ENCODE data around the gene BAIAP2. TPM values are rescaled to one million over a fixed set of nuclear protein-coding genes. Genes with fewer than 3 reads are reported as not detected.

BAIAP2 gene
- total and polyA plus RNA-seq, 2 experiments from 2014 or later, result 27.1 to 49.7 TPM

DNA sequence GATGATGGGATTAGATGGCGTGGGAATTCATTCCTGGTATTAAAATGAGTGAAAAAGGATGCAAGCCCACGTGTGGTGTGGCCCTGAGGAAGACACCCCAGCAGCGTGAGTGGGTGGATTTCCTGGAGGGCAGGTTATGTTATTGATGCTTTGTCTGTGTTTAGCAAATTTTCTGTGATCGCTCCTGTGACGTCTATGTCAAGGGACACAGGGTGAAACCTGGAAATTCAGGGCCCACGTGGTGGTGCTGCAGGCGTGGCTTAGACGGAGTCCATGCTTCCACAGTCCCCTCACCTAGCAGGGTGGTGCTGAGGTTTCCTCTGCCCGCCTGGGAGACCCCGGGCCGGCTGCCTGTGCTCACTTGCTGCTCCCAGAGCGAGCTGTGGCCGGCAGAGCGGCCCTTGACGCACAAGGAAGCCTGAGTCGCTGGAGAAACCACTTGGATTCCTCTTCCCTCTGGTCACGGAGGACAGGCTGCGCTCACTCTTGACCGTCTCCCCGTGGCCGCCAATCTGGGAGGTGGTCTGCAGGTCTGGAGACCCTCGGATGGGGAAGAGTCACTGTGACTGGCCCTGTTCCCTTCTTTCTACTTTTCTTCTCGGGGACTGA, 23.4 kb downstream of the BAIAP2 start:
- Histone ChIP-seq H4K20me1 (ENCODE audit: insufficient read depth, poor library complexity, severe bottlenecking) (no peaks in the 10 kb centered on the region), H2AFZ (no peak overlapping the region), H3K27ac (peak overlapping the region; percentile 87), H3K9me2 (replicated peaks; ENCODE audit: insufficient read depth) (no peaks in the 10 kb centered on the region), H3K79me2 (peaks cover 18% of the 10 kb centered on the region), H3K36me3 (replicated peaks; ENCODE audit: insufficient read depth, low read depth) (no peaks in the 10 kb centered on the region), H3K4me1 (ENCODE audit: insufficient read depth) (peaks cover 25% of the 10 kb centered on the region), H3K9me3 (ENCODE audit: low read depth) (no peaks in the 10 kb centered on the region), H3K27me3 (no peaks in the 10 kb centered on the region), H3K4me2 (no peak overlapping the region), H3K4me3 (no peak overlapping the region)
- TF ChIP-seq EZH2phosphoT487 (IDR thresholded peaks at IDR 0.05; ENCODE audit: low read depth, severe bottlenecking, unreplicated experiment) (no peak), EZH2 (IDR thresholded peaks at IDR 0.05; ENCODE audit: borderline replicate concordance) (no peak)
- TF ChIP-seq, protein P1, sequence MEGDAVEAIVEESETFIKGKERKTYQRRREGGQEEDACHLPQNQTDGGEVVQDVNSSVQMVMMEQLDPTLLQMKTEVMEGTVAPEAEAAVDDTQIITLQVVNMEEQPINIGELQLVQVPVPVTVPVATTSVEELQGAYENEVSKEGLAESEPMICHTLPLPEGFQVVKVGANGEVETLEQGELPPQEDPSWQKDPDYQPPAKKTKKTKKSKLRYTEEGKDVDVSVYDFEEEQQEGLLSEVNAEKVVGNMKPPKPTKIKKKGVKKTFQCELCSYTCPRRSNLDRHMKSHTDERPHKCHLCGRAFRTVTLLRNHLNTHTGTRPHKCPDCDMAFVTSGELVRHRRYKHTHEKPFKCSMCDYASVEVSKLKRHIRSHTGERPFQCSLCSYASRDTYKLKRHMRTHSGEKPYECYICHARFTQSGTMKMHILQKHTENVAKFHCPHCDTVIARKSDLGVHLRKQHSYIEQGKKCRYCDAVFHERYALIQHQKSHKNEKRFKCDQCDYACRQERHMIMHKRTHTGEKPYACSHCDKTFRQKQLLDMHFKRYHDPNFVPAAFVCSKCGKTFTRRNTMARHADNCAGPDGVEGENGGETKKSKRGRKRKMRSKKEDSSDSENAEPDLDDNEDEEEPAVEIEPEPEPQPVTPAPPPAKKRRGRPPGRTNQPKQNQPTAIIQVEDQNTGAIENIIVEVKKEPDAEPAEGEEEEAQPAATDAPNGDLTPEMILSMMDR (IDR thresholded peaks at IDR 0.05; ENCODE audit: poor library complexity), result no peak
- DNase-seq (ENCODE audit: low spot score), result no peak
- WGBS (ENCODE audit: low lambda C conversion rate, missing lambda C conversion rate), result 91% methylated on average over 23 of the region's 23 CpGs

- Histone ChIP-seq H3K9me3 (ENCODE audit: low read depth) (no peaks in the 10 kb centered on the region), H3K27me3 (no peaks in the 10 kb centered on the region), H3K36me3 (replicated peaks; ENCODE audit: insufficient read depth, low read depth) (no peaks in the 10 kb centered on the region), H3K79me2 (peaks cover 19% of the 10 kb centered on the region), H3K4me2 (no peak overlapping the region), H2AFZ (no peak overlapping the region), H3K4me3 (no peak overlapping the region), H3K27ac (peak overlapping the region; percentile 87), H4K20me1 (ENCODE audit: insufficient read depth, poor library complexity, severe bottlenecking) (no peaks in the 10 kb centered on the region), H3K9me2 (replicated peaks; ENCODE audit: insufficient read depth) (no peaks in the 10 kb centered on the region), H3K4me1 (ENCODE audit: insufficient read depth) (peaks cover 28% of the 10 kb centered on the region)
- no peak for TF ChIP-seq EZH2phosphoT487 (IDR thresholded peaks at IDR 0.05; ENCODE audit: low read depth, severe bottlenecking, unreplicated experiment)
- TF ChIP-seq, protein P1 (IDR thresholded peaks at IDR 0.05; ENCODE audit: poor library complexity), result no peak
- no peak for TF ChIP-seq EZH2 (IDR thresholded peaks at IDR 0.05; ENCODE audit: borderline replicate concordance)
- no peak for DNase-seq (ENCODE audit: low spot score)
- WGBS (ENCODE audit: low lambda C conversion rate, missing lambda C conversion rate), result 97% methylated on average over 13 of the region's 23 CpGs
These were observed 24.1 kb downstream of the BAIAP2 start for GRCh38 chr17:81059026-81059425.

- Histone ChIP-seq H3K9me3 (ENCODE audit: low read depth) (no peaks in the 10 kb centered on the region), H4K20me1 (ENCODE audit: insufficient read depth, poor library complexity, severe bottlenecking) (no peaks in the 10 kb centered on the region), H3K4me2 (no peak overlapping the region), H3K79me2 (peaks cover 19% of the 10 kb centered on the region), H3K4me3 (no peak overlapping the region), H2AFZ (no peak overlapping the region), H3K4me1 (ENCODE audit: insufficient read depth) (peaks cover 42% of the 10 kb centered on the region), H3K9me2 (replicated peaks; ENCODE audit: insufficient read depth) (no peaks in the 10 kb centered on the region), H3K27ac (no peak overlapping the region), H3K36me3 (replicated peaks; ENCODE audit: insufficient read depth, low read depth) (no peaks in the 10 kb centered on the region), H3K27me3 (no peaks in the 10 kb centered on the region)
- no peak for DNase-seq (ENCODE audit: low spot score)
- TF ChIP-seq EZH2phosphoT487 (IDR thresholded peaks at IDR 0.05; ENCODE audit: low read depth, severe bottlenecking, unreplicated experiment), result no peak
- no peak for TF ChIP-seq EZH2 (IDR thresholded peaks at IDR 0.05; ENCODE audit: borderline replicate concordance)
- TF ChIP-seq, protein P1 (IDR thresholded peaks at IDR 0.05; ENCODE audit: poor library complexity), result no peak
- 81% methylated on average over 10 of the region's 10 CpGs for WGBS (ENCODE audit: low lambda C conversion rate, missing lambda C conversion rate)
These were observed 25.5 kb downstream of the BAIAP2 start for GRCh38 chr17:81060416-81060815.

Measured in hepatocyte (in vitro differentiated cells).